Liver (tissue), 3 donors: ENCODE data around the gene MID1.

Experiments
- EGR1 ChIP-seq, 2 donors: IDR thresholded peaks; 2 replicates each; pipeline ENCODE4 v1.6.1; 2016 to 2018; ENCODE audit warnings: antibody characterized with exemption in 2 of 2, low read depth in 2 of 2
- FOXA1 ChIP-seq: IDR thresholded peaks from 2 replicates; pipeline ENCODE4 v1.6.1; 2016; ENCODE audit warnings: antibody characterized with exemption
- JUND ChIP-seq, 2 donors: IDR thresholded peaks; 2 replicates each; pipeline ENCODE4 v1.6.1; 2016; ENCODE audit warnings: antibody characterized with exemption in 2 of 2
- SP1 ChIP-seq: IDR thresholded peaks from 2 replicates; pipeline ENCODE4 v1.6.1; 2018; ENCODE audit warnings: antibody characterized with exemption, mild to moderate bottlenecking
- TF ChIP-seq, protein P1 (sequence below): fragments of 150-350 bp; IDR thresholded peaks from 2 replicates; pipeline ENCODE4 v1.5.1; 2017; ENCODE audit warnings: improper control_type of control experiment, low read depth, low read length; ENCODE audit not compliant: missing input control
- TF ChIP-seq, protein P2 (sequence below): IDR thresholded peaks from 2 replicates; pipeline ENCODE4 v1.6.1; 2016; ENCODE audit warnings: antibody characterized with exemption
- TF ChIP-seq, protein P3 (sequence below): IDR thresholded peaks from 2 replicates; pipeline ENCODE4 v1.6.1; 2016; ENCODE audit warnings: antibody characterized with exemption
- TF ChIP-seq, protein P4 (sequence below): IDR thresholded peaks from 2 replicates; pipeline ENCODE4 v1.6.1; 2016; ENCODE audit warnings: antibody characterized with exemption, mild to moderate bottlenecking
- donor health status: healthy.
- donor health status: healthy.

DNA sequence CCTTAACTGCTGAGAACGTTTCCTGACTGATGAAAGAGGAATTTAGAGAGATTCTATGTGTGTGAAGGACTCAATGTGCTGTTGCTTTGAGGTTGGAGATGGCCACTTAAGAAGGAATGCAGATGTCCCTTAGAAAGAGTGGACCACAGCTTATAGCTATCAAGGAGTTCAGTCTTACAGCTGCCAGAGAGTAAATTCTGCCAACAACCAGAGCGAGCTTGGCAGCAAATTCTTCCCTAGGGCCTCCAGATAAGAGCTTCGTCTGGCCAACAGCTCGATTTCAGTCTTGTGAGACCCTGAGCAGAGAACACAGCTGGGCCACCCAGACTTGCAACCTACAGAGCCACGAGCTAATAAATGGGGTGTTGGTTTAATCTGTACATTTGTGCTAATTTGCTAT is 21.8 kb downstream of the MID1 start:
- TF ChIP-seq, protein P1, sequence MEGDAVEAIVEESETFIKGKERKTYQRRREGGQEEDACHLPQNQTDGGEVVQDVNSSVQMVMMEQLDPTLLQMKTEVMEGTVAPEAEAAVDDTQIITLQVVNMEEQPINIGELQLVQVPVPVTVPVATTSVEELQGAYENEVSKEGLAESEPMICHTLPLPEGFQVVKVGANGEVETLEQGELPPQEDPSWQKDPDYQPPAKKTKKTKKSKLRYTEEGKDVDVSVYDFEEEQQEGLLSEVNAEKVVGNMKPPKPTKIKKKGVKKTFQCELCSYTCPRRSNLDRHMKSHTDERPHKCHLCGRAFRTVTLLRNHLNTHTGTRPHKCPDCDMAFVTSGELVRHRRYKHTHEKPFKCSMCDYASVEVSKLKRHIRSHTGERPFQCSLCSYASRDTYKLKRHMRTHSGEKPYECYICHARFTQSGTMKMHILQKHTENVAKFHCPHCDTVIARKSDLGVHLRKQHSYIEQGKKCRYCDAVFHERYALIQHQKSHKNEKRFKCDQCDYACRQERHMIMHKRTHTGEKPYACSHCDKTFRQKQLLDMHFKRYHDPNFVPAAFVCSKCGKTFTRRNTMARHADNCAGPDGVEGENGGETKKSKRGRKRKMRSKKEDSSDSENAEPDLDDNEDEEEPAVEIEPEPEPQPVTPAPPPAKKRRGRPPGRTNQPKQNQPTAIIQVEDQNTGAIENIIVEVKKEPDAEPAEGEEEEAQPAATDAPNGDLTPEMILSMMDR: no peak
- TF ChIP-seq JUND (IDR thresholded peaks at IDR 0.05) (no peak), EGR1 (IDR thresholded peaks at IDR 0.05; ENCODE audit: low read depth in 2 of 2) (no peak), FOXA1 (no peak), SP1 (no peak)
- TF ChIP-seq, protein P2, sequence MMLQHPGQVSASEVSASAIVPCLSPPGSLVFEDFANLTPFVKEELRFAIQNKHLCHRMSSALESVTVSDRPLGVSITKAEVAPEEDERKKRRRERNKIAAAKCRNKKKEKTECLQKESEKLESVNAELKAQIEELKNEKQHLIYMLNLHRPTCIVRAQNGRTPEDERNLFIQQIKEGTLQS: no peak
- TF ChIP-seq, protein P3, sequence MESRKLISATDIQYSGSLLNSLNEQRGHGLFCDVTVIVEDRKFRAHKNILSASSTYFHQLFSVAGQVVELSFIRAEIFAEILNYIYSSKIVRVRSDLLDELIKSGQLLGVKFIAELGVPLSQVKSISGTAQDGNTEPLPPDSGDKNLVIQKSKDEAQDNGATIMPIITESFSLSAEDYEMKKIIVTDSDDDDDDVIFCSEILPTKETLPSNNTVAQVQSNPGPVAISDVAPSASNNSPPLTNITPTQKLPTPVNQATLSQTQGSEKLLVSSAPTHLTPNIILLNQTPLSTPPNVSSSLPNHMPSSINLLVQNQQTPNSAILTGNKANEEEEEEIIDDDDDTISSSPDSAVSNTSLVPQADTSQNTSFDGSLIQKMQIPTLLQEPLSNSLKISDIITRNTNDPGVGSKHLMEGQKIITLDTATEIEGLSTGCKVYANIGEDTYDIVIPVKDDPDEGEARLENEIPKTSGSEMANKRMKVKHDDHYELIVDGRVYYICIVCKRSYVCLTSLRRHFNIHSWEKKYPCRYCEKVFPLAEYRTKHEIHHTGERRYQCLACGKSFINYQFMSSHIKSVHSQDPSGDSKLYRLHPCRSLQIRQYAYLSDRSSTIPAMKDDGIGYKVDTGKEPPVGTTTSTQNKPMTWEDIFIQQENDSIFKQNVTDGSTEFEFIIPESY: no peak
- TF ChIP-seq, protein P4, sequence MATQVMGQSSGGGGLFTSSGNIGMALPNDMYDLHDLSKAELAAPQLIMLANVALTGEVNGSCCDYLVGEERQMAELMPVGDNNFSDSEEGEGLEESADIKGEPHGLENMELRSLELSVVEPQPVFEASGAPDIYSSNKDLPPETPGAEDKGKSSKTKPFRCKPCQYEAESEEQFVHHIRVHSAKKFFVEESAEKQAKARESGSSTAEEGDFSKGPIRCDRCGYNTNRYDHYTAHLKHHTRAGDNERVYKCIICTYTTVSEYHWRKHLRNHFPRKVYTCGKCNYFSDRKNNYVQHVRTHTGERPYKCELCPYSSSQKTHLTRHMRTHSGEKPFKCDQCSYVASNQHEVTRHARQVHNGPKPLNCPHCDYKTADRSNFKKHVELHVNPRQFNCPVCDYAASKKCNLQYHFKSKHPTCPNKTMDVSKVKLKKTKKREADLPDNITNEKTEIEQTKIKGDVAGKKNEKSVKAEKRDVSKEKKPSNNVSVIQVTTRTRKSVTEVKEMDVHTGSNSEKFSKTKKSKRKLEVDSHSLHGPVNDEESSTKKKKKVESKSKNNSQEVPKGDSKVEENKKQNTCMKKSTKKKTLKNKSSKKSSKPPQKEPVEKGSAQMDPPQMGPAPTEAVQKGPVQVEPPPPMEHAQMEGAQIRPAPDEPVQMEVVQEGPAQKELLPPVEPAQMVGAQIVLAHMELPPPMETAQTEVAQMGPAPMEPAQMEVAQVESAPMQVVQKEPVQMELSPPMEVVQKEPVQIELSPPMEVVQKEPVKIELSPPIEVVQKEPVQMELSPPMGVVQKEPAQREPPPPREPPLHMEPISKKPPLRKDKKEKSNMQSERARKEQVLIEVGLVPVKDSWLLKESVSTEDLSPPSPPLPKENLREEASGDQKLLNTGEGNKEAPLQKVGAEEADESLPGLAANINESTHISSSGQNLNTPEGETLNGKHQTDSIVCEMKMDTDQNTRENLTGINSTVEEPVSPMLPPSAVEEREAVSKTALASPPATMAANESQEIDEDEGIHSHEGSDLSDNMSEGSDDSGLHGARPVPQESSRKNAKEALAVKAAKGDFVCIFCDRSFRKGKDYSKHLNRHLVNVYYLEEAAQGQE: no peak
